ENCODE measurements around the gene SFMBT2. TPM values are rescaled to one million over a fixed set of nuclear protein-coding genes. Genes with fewer than 3 reads are reported as not detected.

SFMBT2 gene
- total and polyA plus RNA-seq, 5 donors from 2014 or later: 1.3 to 21.2 (median 1.6) TPM

GRCh38 chr10:7293378-7293920 lies 117.4 kb downstream of the SFMBT2 start:
- Mint-ChIP-seq H3K4me3 (no peak overlapping the region), H3K9me3 (no peaks in the 10 kb centered on the region), H3K27me3 (no peaks in the 10 kb centered on the region), H3K4me1 (peaks cover 3 to 39% (median 21%) of the 10 kb centered on the region in 4 donors), H3K36me3 (peaks cover 13% of the 10 kb centered on the region), H3K27ac (peak overlapping the region in 1 of 3 donors; percentile 38)
- Histone ChIP-seq H3K27me3 (ENCODE audit: control insufficient read depth, insufficient read depth, low read length) (no peaks in the 10 kb centered on the region), H3K9me3 (ENCODE audit: control insufficient read depth in 2 of 2, low read length in 2 of 2) (no peaks in the 10 kb centered on the region), H3K4me1 (ENCODE audit: control insufficient read depth, insufficient read depth, low read length, poor library complexity, severe bottlenecking) (no peaks in the 10 kb centered on the region), H3K36me3 (ENCODE audit: control insufficient read depth, insufficient read depth, low read length) (no peaks in the 10 kb centered on the region), H3K4me3 (ENCODE audit: low read depth, low read length) (no peak overlapping the region), H3K27ac (ENCODE audit: insufficient read depth, low read length, poor library complexity, severe bottlenecking) (no peak overlapping the region)
- ATAC-seq (ENCODE audit: low read depth in 2 of 2) (no peak), DNase-seq (no peak)

- Histone ChIP-seq H3K27ac (ENCODE audit: insufficient read depth, low read length, poor library complexity, severe bottlenecking) (no peak overlapping the region), H3K4me1 (ENCODE audit: control insufficient read depth, insufficient read depth, low read length, poor library complexity, severe bottlenecking) (no peaks in the 10 kb centered on the region), H3K36me3 (ENCODE audit: control insufficient read depth, insufficient read depth, low read length) (no peaks in the 10 kb centered on the region), H3K4me3 (ENCODE audit: low read depth, low read length) (no peak overlapping the region), H3K9me3 (ENCODE audit: control insufficient read depth in 2 of 2, low read length in 2 of 2) (no peaks in the 10 kb centered on the region), H3K27me3 (ENCODE audit: control insufficient read depth, insufficient read depth, low read length) (no peaks in the 10 kb centered on the region)
- Mint-ChIP-seq H3K27me3 (no peaks in the 10 kb centered on the region), H3K4me3 (no peak overlapping the region), H3K36me3 (peaks cover 7% of the 10 kb centered on the region), H3K4me1 (peaks cover 3 to 27% (median 20%) of the 10 kb centered on the region in 4 donors), H3K9me3 (no peaks in the 10 kb centered on the region), H3K27ac (no peak overlapping the region)
- ATAC-seq (ENCODE audit: low read depth in 2 of 2) (no peak), DNase-seq (no peak)
Measured at GRCh38 chr10:7291487-7292270, 119.2 kb downstream of the SFMBT2 start.

- Mint-ChIP-seq H3K27me3 (no peaks in the 10 kb centered on the region), H3K36me3 (peaks cover 6% of the 10 kb centered on the region), H3K4me1 (peaks cover 0 to 18% (median 18%) of the 10 kb centered on the region in 4 donors), H3K27ac (no peak overlapping the region), H3K4me3 (no peak overlapping the region), H3K9me3 (no peaks in the 10 kb centered on the region)
- ATAC-seq (ENCODE audit: low read depth in 2 of 2): no peak
- Histone ChIP-seq H3K36me3 (ENCODE audit: control insufficient read depth, insufficient read depth, low read length) (no peaks in the 10 kb centered on the region), H3K4me3 (ENCODE audit: low read depth, low read length) (no peak overlapping the region), H3K27ac (ENCODE audit: insufficient read depth, low read length, poor library complexity, severe bottlenecking) (no peak overlapping the region), H3K27me3 (ENCODE audit: control insufficient read depth, insufficient read depth, low read length) (no peaks in the 10 kb centered on the region), H3K9me3 (ENCODE audit: control insufficient read depth in 2 of 2, low read length in 2 of 2) (no peaks in the 10 kb centered on the region), H3K4me1 (ENCODE audit: control insufficient read depth, insufficient read depth, low read length, poor library complexity, severe bottlenecking) (no peaks in the 10 kb centered on the region)
- DNase-seq: no peak
Measured at GRCh38 chr10:7288060-7288690, 122.7 kb downstream of the SFMBT2 start.

GRCh38 chr10:7287377-7287776 lies 123.5 kb downstream of the SFMBT2 start:
- DNase-seq (no peak), ATAC-seq (ENCODE audit: low read depth in 2 of 2) (no peak)
- Mint-ChIP-seq H3K27me3 (no peaks in the 10 kb centered on the region), H3K9me3 (no peaks in the 10 kb centered on the region), H3K36me3 (peaks cover 8% of the 10 kb centered on the region), H3K4me1 (peaks cover 0 to 18% (median 17%) of the 10 kb centered on the region in 4 donors), H3K4me3 (no peak overlapping the region), H3K27ac (no peak overlapping the region)
- Histone ChIP-seq H3K27ac (ENCODE audit: insufficient read depth, low read length, poor library complexity, severe bottlenecking) (no peak overlapping the region), H3K36me3 (ENCODE audit: control insufficient read depth, insufficient read depth, low read length) (no peaks in the 10 kb centered on the region), H3K9me3 (ENCODE audit: control insufficient read depth in 2 of 2, low read length in 2 of 2) (no peaks in the 10 kb centered on the region), H3K4me3 (ENCODE audit: low read depth, low read length) (no peak overlapping the region), H3K4me1 (ENCODE audit: control insufficient read depth, insufficient read depth, low read length, poor library complexity, severe bottlenecking) (no peaks in the 10 kb centered on the region), H3K27me3 (ENCODE audit: control insufficient read depth, insufficient read depth, low read length) (no peaks in the 10 kb centered on the region)

GRCh38 chr10:7285522-7286322 lies 125.1 kb downstream of the SFMBT2 start:
- Histone ChIP-seq H3K36me3 (ENCODE audit: control insufficient read depth, insufficient read depth, low read length) (no peaks in the 10 kb centered on the region), H3K27me3 (ENCODE audit: control insufficient read depth, insufficient read depth, low read length) (no peaks in the 10 kb centered on the region), H3K9me3 (ENCODE audit: control insufficient read depth in 2 of 2, low read length in 2 of 2) (no peaks in the 10 kb centered on the region), H3K4me1 (ENCODE audit: control insufficient read depth, insufficient read depth, low read length, poor library complexity, severe bottlenecking) (no peaks in the 10 kb centered on the region), H3K4me3 (ENCODE audit: low read depth, low read length) (no peak overlapping the region), H3K27ac (ENCODE audit: insufficient read depth, low read length, poor library complexity, severe bottlenecking) (no peak overlapping the region)
- no peaks in the 10 kb centered on the region for H3K27me3 Mint-ChIP-seq
- H3K9me3 Mint-ChIP-seq: no peaks in the 10 kb centered on the region
- DNase-seq (no peak), ATAC-seq (ENCODE audit: low read depth in 2 of 2) (no peak)
- peaks cover 0 to 17% (median 11%) of the 10 kb centered on the region in 4 donors for H3K4me1 Mint-ChIP-seq
- H3K27ac Mint-ChIP-seq: no peak overlapping the region
- peaks cover 5% of the 10 kb centered on the region for H3K36me3 Mint-ChIP-seq
- H3K4me3 Mint-ChIP-seq: no peak overlapping the region

GRCh38 chr10:7283246-7283645 lies 127.6 kb downstream of the SFMBT2 start:
- Histone ChIP-seq H3K27me3 (ENCODE audit: control insufficient read depth, insufficient read depth, low read length) (no peaks in the 10 kb centered on the region), H3K4me1 (ENCODE audit: control insufficient read depth, insufficient read depth, low read length, poor library complexity, severe bottlenecking) (no peaks in the 10 kb centered on the region), H3K9me3 (ENCODE audit: control insufficient read depth in 2 of 2, low read length in 2 of 2) (no peaks in the 10 kb centered on the region), H3K27ac (ENCODE audit: insufficient read depth, low read length, poor library complexity, severe bottlenecking) (no peak overlapping the region), H3K36me3 (ENCODE audit: control insufficient read depth, insufficient read depth, low read length) (no peaks in the 10 kb centered on the region), H3K4me3 (ENCODE audit: low read depth, low read length) (no peak overlapping the region)
- Mint-ChIP-seq H3K9me3 (no peaks in the 10 kb centered on the region), H3K36me3 (peaks cover 13% of the 10 kb centered on the region), H3K27me3 (no peaks in the 10 kb centered on the region), H3K4me3 (no peak overlapping the region), H3K27ac (peak overlapping the region in 1 of 3 donors; percentile 22), H3K4me1 (peaks cover 0 to 17% (median 12%) of the 10 kb centered on the region in 4 donors)
- ATAC-seq (ENCODE audit: low read depth in 2 of 2) (no peak), DNase-seq (no peak)

- no peak overlapping the region for H3K4me3 ChIP-seq (ENCODE audit: low read depth, low read length)
- H3K27me3 Mint-ChIP-seq: no peaks in the 10 kb centered on the region
- no peaks in the 10 kb centered on the region for H3K9me3 Mint-ChIP-seq
- H3K27ac Mint-ChIP-seq: no peak overlapping the region
- DNase-seq: no peak
- H3K36me3 Mint-ChIP-seq: peaks cover 13% of the 10 kb centered on the region
- H3K36me3 ChIP-seq (ENCODE audit: control insufficient read depth, insufficient read depth, low read length): no peaks in the 10 kb centered on the region
- H3K4me3 Mint-ChIP-seq: no peak overlapping the region
- no peaks in the 10 kb centered on the region for H3K4me1 ChIP-seq (ENCODE audit: control insufficient read depth, insufficient read depth, low read length, poor library complexity, severe bottlenecking)
- H3K27ac ChIP-seq (ENCODE audit: insufficient read depth, low read length, poor library complexity, severe bottlenecking): no peak overlapping the region
- H3K4me1 Mint-ChIP-seq: peaks cover 0 to 17% (median 12%) of the 10 kb centered on the region in 4 donors
- H3K27me3 ChIP-seq (ENCODE audit: control insufficient read depth, insufficient read depth, low read length): no peaks in the 10 kb centered on the region
- ATAC-seq (ENCODE audit: low read depth in 2 of 2): no peak
- no peaks in the 10 kb centered on the region for H3K9me3 ChIP-seq (ENCODE audit: control insufficient read depth in 2 of 2, low read length in 2 of 2)
Measured at GRCh38 chr10:7282457-7282856, 128.4 kb downstream of the SFMBT2 start.
